ENCODE measurements around the gene ZNF385A. TPM values are rescaled to one million over a fixed set of nuclear protein-coding genes. Genes with fewer than 3 reads are reported as not detected.

ZNF385A gene
- total RNA-seq, 1 donor from 2014 or later, result 0.99 TPM

- Mint-ChIP-seq H3K9me3 (no peaks in the 10 kb centered on the region), H3K27ac (no peak overlapping the region), H3K36me3 (ENCODE audit: low read depth) (peaks cover 41% of the 10 kb centered on the region), H3K27me3 (ENCODE audit: insufficient read depth) (no peaks in the 10 kb centered on the region), H3K4me3 (no peak overlapping the region), H3K4me1 (ENCODE audit: low read depth) (peaks cover 26% of the 10 kb centered on the region)
- intact Hi-C loops (cut with micrococcal nuclease), result no loop called here
- DNase-seq (ENCODE audit: low spot score), result no peak
Observed at GRCh38 chr12:54394281-54394719, 9.8 kb upstream of the ZNF385A start.

GRCh38 chr12:54393743-54394142 is 9.2 kb upstream of the ZNF385A start:
- H3K4me3 Mint-ChIP-seq, result no peak overlapping the region
- H3K4me1 Mint-ChIP-seq (ENCODE audit: low read depth), result peaks cover 22% of the 10 kb centered on the region
- no peak overlapping the region for H3K27ac Mint-ChIP-seq
- H3K36me3 Mint-ChIP-seq (ENCODE audit: low read depth), result peaks cover 39% of the 10 kb centered on the region
- no peaks in the 10 kb centered on the region for H3K9me3 Mint-ChIP-seq
- H3K27me3 Mint-ChIP-seq (ENCODE audit: insufficient read depth), result no peaks in the 10 kb centered on the region
- DNase-seq (ENCODE audit: low spot score), result no peak
- intact Hi-C loops (cut with micrococcal nuclease), result no loop called here

DNA sequence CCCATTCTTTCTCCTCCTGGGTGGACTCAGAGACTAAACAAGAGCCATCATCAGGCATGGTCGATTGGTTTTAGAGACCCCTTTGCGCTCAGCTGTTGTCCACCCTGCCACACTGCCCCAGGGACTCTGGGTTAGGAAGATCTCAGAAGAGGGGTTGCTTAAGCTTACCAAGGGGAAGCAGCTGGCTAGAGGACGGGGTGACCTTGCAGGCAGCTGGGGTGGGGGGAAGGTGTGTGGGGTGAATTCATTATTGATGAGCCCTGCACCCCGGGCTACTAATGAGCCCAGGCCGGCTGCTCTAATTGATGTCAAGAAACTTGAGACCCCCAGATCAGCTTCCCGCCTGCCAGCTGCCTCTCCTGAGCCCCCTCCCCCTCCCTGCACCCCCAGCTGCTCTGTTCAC is 8.7 kb upstream of the ZNF385A start:
- peaks cover 34% of the 10 kb centered on the region for H3K36me3 Mint-ChIP-seq (ENCODE audit: low read depth)
- no peaks in the 10 kb centered on the region for H3K9me3 Mint-ChIP-seq
- no peak overlapping the region for H3K4me3 Mint-ChIP-seq
- H3K27ac Mint-ChIP-seq, result no peak overlapping the region
- peaks cover 22% of the 10 kb centered on the region for H3K4me1 Mint-ChIP-seq (ENCODE audit: low read depth)
- DNase-seq (ENCODE audit: low spot score), result no peak
- intact Hi-C loops (cut with micrococcal nuclease), result no loop called here
- no peaks in the 10 kb centered on the region for H3K27me3 Mint-ChIP-seq (ENCODE audit: insufficient read depth)

DNA sequence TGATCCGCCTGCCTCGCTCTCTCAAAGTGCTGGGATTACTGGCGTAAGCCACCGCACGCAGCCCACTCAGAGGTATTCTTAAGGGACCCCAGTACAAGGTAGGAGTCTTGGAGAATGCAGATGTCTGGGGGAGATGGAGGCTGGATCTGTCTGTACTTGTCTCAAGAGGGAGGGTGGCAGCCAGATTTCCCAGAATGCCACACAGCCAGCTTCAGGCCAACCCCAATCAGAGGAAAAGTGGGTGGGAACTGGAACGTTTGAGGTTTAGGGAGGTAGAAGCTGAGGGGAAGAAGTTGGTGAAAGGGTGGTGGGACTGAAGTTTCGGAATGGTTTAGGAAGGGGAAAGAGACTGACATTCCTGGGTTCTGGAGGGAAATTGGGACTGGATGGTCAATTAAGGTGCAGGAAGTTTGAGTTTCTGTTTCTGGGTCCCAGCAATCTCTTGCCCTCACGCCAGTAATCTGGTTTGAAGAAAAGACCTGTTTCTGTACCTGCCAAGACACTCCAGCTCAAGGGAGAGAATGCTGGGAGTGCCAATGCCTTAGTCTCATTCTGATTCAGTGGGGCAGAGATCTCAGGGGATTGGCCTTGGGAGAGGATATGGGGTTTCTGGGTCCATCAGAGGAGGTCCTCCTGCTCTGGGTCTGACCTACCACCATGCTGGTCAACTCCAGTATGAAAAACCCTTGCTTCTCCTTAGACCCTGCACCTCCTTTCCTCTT is 8.1 kb upstream of the ZNF385A start:
- peaks cover 29% of the 10 kb centered on the region for H3K36me3 Mint-ChIP-seq (ENCODE audit: low read depth)
- peak overlapping the region; percentile 10 for H3K4me3 Mint-ChIP-seq
- no peaks in the 10 kb centered on the region for H3K27me3 Mint-ChIP-seq (ENCODE audit: insufficient read depth)
- DNase-seq (ENCODE audit: low spot score), result no peak
- intact Hi-C loops (cut with micrococcal nuclease), result no loop called here
- H3K4me1 Mint-ChIP-seq (ENCODE audit: low read depth), result peaks cover 22% of the 10 kb centered on the region
- no peak overlapping the region for H3K27ac Mint-ChIP-seq
- no peaks in the 10 kb centered on the region for H3K9me3 Mint-ChIP-seq

GRCh38 chr12:54390668-54391551 is 6.4 kb upstream of the ZNF385A start:
- peaks cover 22% of the 10 kb centered on the region for H3K4me1 Mint-ChIP-seq (ENCODE audit: low read depth)
- no peak overlapping the region for H3K27ac Mint-ChIP-seq
- no peaks in the 10 kb centered on the region for H3K27me3 Mint-ChIP-seq (ENCODE audit: insufficient read depth)
- H3K36me3 Mint-ChIP-seq (ENCODE audit: low read depth), result peaks cover 16% of the 10 kb centered on the region
- peak; percentile 39 for DNase-seq (ENCODE audit: low spot score)
- H3K9me3 Mint-ChIP-seq, result no peaks in the 10 kb centered on the region
- intact Hi-C loops (cut with micrococcal nuclease), result loop anchor here (1.0 kb wide), 1 partner anchor 12 kb away; no protein-coding TSS in a partner anchor
- H3K4me3 Mint-ChIP-seq, result peak overlapping the region; percentile 66

DNA sequence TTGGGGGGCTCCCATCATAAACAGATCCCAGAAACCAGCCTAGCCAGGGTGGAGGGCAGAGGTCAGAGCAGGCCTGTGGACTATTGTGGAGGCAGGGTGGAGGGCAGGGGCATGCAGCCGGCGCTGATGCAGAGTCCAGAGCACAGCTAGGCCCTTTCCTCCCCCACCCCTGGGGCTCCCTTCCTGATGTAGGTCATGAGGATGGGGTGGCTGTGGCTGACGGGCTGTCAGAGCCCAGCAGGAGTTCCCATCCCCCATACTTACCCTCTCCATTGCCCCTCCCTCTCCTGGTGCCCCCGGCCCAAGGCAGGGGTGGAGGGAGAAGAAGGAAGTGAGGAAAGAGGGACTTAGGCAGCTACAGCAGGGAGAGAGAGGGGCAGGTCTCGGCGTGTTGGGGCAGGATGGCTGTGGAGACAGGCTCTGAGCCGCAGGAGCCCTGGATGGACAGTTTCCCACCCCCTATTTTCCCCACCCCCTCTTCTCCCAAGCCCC is 5.7 kb upstream of the ZNF385A start:
- H3K27me3 Mint-ChIP-seq (ENCODE audit: insufficient read depth), result no peaks in the 10 kb centered on the region
- intact Hi-C loops (cut with micrococcal nuclease), result no loop called here
- H3K9me3 Mint-ChIP-seq, result no peaks in the 10 kb centered on the region
- peaks cover 22% of the 10 kb centered on the region for H3K4me1 Mint-ChIP-seq (ENCODE audit: low read depth)
- peaks cover 11% of the 10 kb centered on the region for H3K36me3 Mint-ChIP-seq (ENCODE audit: low read depth)
- no peak overlapping the region for H3K4me3 Mint-ChIP-seq
- no peak overlapping the region for H3K27ac Mint-ChIP-seq
- DNase-seq (ENCODE audit: low spot score), result no peak

GRCh38 chr12:54389607-54390175 is 5.2 kb upstream of the ZNF385A start:
- Mint-ChIP-seq H3K27ac (no peak overlapping the region), H3K36me3 (ENCODE audit: low read depth) (peaks cover 9% of the 10 kb centered on the region), H3K4me1 (ENCODE audit: low read depth) (peaks cover 22% of the 10 kb centered on the region), H3K4me3 (peak overlapping the region; percentile 19), H3K27me3 (ENCODE audit: insufficient read depth) (no peaks in the 10 kb centered on the region), H3K9me3 (no peaks in the 10 kb centered on the region)
- intact Hi-C loops (cut with micrococcal nuclease), result no loop called here
- no peak for DNase-seq (ENCODE audit: low spot score)

DNA sequence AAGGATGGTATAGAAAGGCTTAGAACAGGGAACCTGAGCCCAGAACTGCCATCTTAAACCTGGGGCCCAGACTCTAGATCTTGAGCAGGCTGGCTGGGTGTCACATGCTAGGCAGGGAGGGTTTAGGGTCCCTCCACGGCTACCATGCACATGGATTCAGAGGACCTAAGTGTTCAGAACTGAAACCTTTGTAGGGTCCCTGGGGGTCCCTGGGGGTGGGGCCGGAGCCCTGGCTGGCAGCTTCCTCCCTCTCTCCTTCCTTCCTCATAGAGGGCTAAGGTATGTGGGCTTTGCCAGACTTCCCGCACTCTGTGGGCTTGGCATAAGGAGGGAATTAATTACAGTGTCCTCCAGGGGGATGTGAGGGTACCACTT is 4.6 kb upstream of the ZNF385A start:
- Mint-ChIP-seq H3K9me3 (no peaks in the 10 kb centered on the region), H3K27ac (no peak overlapping the region), H3K36me3 (ENCODE audit: low read depth) (peaks cover 6% of the 10 kb centered on the region), H3K4me1 (ENCODE audit: low read depth) (peaks cover 18% of the 10 kb centered on the region), H3K27me3 (ENCODE audit: insufficient read depth) (no peaks in the 10 kb centered on the region), H3K4me3 (no peak overlapping the region)
- intact Hi-C loops (cut with micrococcal nuclease), result no loop called here
- no peak for DNase-seq (ENCODE audit: low spot score)

DNA sequence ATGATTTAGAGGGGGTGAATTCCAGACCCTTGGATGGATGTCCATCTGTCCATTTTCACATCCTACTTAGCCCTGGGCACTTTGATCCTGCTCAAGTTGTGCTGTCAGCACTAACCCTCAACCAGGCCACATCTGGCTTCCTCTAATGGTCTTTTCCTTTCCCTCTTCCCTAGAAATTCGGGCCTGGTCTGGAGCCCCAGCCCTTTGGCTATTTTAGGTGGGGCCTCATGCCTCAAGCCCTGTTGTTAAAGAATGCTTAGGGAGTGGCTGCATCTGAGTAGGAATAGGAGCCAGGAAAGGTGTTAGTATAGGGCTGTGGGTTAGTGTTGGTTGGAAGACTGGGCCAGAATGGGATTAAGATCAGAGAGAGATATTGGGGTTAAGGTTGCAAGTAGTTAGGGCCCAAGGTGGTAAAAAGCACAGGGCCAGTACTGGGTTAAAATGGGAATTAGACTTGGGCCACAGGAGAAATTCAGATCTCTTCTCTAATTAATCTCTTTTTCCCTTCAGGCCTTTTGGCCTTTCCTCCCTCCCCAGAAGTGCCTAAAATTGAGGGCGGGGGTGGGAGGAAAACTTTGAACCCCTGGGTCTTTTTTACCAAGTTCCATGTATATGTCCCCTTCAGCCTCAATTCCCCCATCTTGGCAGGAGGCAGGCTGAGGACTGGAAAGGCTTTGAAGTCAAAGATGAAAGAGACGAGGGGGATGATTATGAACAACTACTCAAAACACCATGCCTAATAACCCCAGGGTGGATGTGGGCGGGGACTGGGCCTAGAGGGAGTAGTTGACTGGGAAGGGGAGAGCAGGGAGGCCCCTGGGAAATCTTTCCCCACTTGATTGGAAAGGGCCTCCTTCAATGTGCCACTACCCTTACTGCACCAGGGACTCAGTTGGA is 4.0 kb upstream of the ZNF385A start:
- H3K36me3 Mint-ChIP-seq (ENCODE audit: low read depth), result peaks cover 6% of the 10 kb centered on the region
- H3K9me3 Mint-ChIP-seq, result no peaks in the 10 kb centered on the region
- peaks cover 11% of the 10 kb centered on the region for H3K4me1 Mint-ChIP-seq (ENCODE audit: low read depth)
- intact Hi-C loops (cut with micrococcal nuclease), result no loop called here
- DNase-seq (ENCODE audit: low spot score), result no peak
- no peaks in the 10 kb centered on the region for H3K27me3 Mint-ChIP-seq (ENCODE audit: insufficient read depth)
- no peak overlapping the region for H3K27ac Mint-ChIP-seq
- no peak overlapping the region for H3K4me3 Mint-ChIP-seq

DNA sequence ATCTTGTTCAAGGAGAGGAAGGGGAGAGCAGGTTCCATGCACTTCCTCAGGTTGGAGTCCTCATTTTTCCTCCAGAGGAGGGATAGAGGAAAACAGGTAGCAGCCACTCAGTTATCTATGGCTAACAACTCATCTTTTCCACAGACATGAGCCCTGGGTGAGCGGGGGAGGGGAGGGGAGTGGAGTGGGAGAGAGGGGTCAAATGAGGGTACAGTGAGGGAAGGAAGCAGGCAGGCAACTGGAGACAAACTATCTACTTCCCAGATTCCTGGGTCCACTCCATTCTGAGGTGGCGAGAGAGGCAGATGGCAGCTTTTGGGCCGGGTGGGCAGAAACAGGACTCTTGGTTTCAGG is 2.6 kb upstream of the ZNF385A start:
- intact Hi-C loops (cut with micrococcal nuclease), result no loop called here
- Mint-ChIP-seq H3K27ac (no peak overlapping the region), H3K9me3 (no peaks in the 10 kb centered on the region), H3K4me1 (ENCODE audit: low read depth) (peaks cover 16% of the 10 kb centered on the region), H3K4me3 (no peak overlapping the region), H3K36me3 (ENCODE audit: low read depth) (peaks cover 6% of the 10 kb centered on the region), H3K27me3 (ENCODE audit: insufficient read depth) (no peaks in the 10 kb centered on the region)
- DNase-seq (ENCODE audit: low spot score), result no peak

- H3K9me3 Mint-ChIP-seq, result no peaks in the 10 kb centered on the region
- peaks cover 11% of the 10 kb centered on the region for H3K4me1 Mint-ChIP-seq (ENCODE audit: low read depth)
- DNase-seq (ENCODE audit: low spot score), result no peak
- peaks cover 2% of the 10 kb centered on the region for H3K36me3 Mint-ChIP-seq (ENCODE audit: low read depth)
- H3K27ac Mint-ChIP-seq, result no peak overlapping the region
- no peak overlapping the region for H3K4me3 Mint-ChIP-seq
- intact Hi-C loops (cut with micrococcal nuclease), result no loop called here
- no peaks in the 10 kb centered on the region for H3K27me3 Mint-ChIP-seq (ENCODE audit: insufficient read depth)
Observed at GRCh38 chr12:54386403-54387113, 2.0 kb upstream of the ZNF385A start.

Data from activated T-helper 1 cell treated with anti-CD3 and anti-CD28 coated beads, Interleukin-12 subunit alpha, Interleukin-12 subunit beta, Interleukin-2, Interleukin-4 antibody, amounts not matched to agents 30 ng/mL and 10 ng/mL and 1 ng/mL, durations not matched to agents 14 hours and 24 hours and 36 hours (primary cell).